ENCODE results near the gene POR. TPM values are rescaled to one million over a fixed set of nuclear protein-coding genes. Genes with fewer than 3 reads are reported as not detected.

The POR gene
- total RNA-seq, 4 donors from 2014 or later: 10.0 to 122 (median 69.2) TPM

DNA sequence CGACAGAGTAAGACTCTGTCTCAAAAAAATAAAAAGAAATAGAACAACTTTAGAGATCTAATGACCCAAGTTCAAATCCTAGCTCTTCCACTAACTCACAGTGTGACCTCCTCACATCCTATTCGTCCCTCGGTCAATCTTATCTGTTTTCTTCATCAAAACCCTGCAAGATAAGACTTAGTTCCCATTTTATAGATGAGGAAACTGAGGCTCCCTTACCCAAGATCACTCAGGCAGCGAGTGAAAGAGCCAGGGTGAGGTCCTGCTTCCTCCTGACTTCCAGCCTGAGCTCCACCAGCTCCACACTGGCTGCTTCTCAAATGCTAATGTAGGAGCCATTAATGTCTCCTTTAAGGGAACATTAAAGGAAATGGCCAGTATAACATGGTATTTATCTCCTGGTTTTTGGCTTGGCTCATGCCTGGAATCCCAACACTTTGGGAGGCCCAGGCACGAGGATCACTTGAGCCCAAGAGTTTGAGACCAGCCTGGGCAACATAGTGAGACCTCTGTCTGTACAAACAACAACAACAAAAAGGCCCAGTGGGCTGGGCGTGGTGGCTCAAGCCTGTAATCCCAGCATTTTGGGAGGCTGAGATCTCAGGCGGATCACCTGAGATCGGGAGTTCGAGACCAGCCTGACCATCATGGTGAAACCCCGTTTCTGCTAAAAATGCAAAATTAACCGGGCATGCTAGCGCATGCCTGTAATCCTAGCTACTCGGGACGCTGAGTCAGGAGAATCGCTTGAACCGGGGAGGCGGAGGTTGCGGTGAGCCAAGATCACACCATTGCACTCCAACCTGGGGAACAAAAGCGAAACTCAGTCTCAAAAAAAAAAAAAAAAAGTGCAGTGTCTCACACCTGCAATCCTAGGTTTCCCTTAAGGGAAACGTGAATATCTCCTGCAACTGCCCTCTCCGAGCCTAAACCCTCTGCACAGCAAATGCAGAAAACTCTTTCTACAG, 39.6 kb upstream of the POR start:
- no peak for DNase-seq
- TF ChIP-seq, protein P1, sequence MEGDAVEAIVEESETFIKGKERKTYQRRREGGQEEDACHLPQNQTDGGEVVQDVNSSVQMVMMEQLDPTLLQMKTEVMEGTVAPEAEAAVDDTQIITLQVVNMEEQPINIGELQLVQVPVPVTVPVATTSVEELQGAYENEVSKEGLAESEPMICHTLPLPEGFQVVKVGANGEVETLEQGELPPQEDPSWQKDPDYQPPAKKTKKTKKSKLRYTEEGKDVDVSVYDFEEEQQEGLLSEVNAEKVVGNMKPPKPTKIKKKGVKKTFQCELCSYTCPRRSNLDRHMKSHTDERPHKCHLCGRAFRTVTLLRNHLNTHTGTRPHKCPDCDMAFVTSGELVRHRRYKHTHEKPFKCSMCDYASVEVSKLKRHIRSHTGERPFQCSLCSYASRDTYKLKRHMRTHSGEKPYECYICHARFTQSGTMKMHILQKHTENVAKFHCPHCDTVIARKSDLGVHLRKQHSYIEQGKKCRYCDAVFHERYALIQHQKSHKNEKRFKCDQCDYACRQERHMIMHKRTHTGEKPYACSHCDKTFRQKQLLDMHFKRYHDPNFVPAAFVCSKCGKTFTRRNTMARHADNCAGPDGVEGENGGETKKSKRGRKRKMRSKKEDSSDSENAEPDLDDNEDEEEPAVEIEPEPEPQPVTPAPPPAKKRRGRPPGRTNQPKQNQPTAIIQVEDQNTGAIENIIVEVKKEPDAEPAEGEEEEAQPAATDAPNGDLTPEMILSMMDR (IDR thresholded peaks at IDR 0.05): no peak
- TF ChIP-seq POLR2A (IDR thresholded peaks at IDR 0.05): no peak
- intact Hi-C loops (cut with DNase I; ENCODE audit: low total_unique reads): no loop called here
- Histone ChIP-seq H3K27me3 (no peaks in the 10 kb centered on the region), H3K36me3 (no peaks in the 10 kb centered on the region), H3K9me3 (no peaks in the 10 kb centered on the region), H3K4me3 (no peak overlapping the region), H3K4me1 (no peaks in the 10 kb centered on the region), H3K27ac (no peak overlapping the region)

DNA sequence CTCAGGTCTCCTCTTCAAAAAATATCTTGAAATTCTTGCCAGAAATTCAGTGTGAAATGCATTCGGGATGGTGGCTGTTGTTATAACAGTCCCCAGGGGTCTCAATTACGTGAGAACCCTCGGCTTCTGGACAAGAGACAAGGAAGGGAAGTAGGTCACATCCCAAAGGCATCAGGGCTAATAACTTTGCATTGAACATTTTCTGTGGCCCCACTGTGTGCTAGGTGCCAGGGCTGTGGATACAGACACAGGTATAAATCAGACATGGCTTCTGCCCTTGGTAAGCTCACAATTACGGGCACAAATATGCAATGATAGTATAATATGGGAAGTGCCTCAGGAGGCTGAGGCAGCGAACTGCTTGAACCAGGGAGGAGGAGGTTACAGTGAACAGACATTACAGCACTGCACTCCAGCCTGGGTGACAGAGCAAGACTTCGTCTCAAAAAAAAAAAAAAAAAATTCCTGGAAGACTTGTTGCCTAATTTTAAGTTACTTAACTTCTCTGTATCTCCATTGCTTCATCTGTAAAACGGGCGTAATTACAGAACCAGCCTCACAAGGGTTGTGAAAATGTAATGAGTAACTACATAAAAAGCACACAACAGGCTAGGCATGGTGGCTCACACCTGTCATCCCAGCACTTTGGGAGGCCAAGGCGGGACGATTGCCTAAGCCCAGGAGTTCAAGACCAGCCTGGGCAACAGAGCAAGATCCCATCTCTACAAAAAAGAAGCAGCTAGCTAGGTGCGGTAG, 38.7 kb upstream of the POR start:
- H3K27ac ChIP-seq: no peak overlapping the region
- no peaks in the 10 kb centered on the region for H3K36me3 ChIP-seq
- no peaks in the 10 kb centered on the region for H3K4me1 ChIP-seq
- H3K27me3 ChIP-seq: no peaks in the 10 kb centered on the region
- no peak for DNase-seq
- H3K9me3 ChIP-seq: no peaks in the 10 kb centered on the region
- intact Hi-C loops (cut with DNase I; ENCODE audit: low total_unique reads): no loop called here
- no peak overlapping the region for H3K4me3 ChIP-seq
- no peak for TF ChIP-seq POLR2A (IDR thresholded peaks at IDR 0.05)
- TF ChIP-seq, protein P1 (IDR thresholded peaks at IDR 0.05): no peak

DNA sequence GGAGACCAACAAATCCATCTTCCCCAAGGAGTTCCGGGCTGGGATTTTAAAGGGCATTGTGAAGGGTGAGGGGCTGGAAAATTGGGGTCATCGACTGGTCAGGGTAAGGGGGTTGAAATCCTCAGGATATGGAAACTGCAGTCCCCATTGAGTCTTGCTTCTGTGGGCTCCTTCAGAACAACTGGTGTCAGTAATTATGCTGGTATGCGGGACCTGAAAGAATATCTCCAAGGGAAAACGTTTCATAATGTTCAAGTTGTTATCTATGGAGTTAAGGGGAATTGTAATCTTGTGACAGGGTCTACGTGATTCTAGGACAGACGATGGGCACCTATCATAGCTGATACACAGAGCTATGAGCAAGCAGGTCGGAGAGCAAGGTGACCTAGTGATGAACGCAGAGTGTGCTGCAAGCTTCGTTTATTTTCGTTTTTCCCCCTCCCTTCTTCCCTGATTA, 36.6 kb upstream of the POR start:
- H3K4me3 ChIP-seq: peak overlapping the region; percentile 40 to 97
- H3K9me3 ChIP-seq: no peaks in the 10 kb centered on the region
- DNase-seq: no peak
- no peaks in the 10 kb centered on the region for H3K4me1 ChIP-seq
- no peak for TF ChIP-seq POLR2A (IDR thresholded peaks at IDR 0.05)
- TF ChIP-seq, protein P1 (IDR thresholded peaks at IDR 0.05): no peak
- intact Hi-C loops (cut with DNase I; ENCODE audit: low total_unique reads): no loop called here
- H3K27me3 ChIP-seq: no peaks in the 10 kb centered on the region
- peak overlapping the region; percentile 80 to 91 for H3K27ac ChIP-seq
- no peaks in the 10 kb centered on the region for H3K36me3 ChIP-seq

DNA sequence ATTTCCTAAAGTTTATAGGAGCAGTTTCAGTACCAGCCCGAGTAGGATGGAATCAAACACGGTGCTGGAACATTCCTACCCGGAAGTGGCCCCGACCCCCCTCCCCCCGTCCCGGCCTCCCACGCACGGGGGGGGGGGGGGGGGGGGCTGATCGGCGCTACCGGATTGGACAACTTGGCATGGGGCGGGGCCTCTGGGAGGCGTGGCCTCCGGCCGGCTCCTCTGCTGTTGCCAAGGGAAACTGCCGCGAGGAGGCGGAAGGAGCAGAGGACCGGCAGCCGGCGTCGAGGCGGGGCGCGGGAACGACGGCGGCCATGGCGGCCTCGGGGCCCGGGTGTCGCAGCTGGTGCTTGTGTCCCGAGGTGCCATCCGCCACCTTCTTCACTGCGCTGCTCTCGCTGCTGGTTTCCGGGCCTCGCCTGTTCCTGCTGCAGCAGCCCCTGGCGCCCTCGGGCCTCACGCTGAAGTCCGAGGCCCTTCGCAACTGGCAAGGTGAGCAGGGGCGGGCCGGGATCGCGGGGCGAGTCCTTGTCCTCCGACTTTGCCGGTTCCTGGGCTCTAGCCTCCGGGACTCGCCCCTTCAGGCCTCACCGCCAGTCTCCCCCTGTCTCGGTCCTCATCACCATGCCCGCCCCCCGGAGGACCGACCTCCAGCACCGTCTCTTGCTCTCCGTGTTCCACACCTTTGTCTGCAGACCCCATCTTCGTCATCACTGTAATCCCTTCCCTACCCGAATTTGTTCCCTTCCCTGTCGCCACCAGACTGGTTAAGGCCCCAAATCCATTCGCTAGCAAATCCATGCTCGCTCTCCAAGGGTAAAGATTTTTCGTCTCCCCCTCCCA, 36.0 kb upstream of the POR start, which contains the start of gene RHBDD2:
TSS of gene RHBDD2 (plus strand) at position 266 of the 843 bp plus-strand sequence. CDS start at position 315, 49 bp downstream.
- intact Hi-C loops (cut with DNase I; ENCODE audit: low total_unique reads): no loop called here
- no peaks in the 10 kb centered on the region for H3K27me3 ChIP-seq
- peak; percentile 95 to 97 for DNase-seq
- H3K27ac ChIP-seq: peak within 1 kb of the TSS; percentile 81 to 91
- peak; percentile 96 for TF ChIP-seq POLR2A (IDR thresholded peaks at IDR 0.05)
- TF ChIP-seq, protein P1 (IDR thresholded peaks at IDR 0.05): peak in 2 of 4 experiments; percentile 38 to 55
- H3K36me3 ChIP-seq: no peaks in the 10 kb centered on the region
- peak within 1 kb of the TSS; percentile 92 to 97 for H3K4me3 ChIP-seq
- no peaks in the 10 kb centered on the region for H3K4me1 ChIP-seq
- H3K9me3 ChIP-seq: no peaks in the 10 kb centered on the region

Measured in uterus (tissue), 4 donors.